Frontal cortex (tissue), 4 donors: ENCODE results near the gene KCNQ1. TPM values are rescaled to one million over a fixed set of nuclear protein-coding genes. Genes with fewer than 3 reads are reported as not detected.
"Not testable (repeated sequence)": the region's sequence is repeated elsewhere in the genome, so short reads cannot be mapped to it uniquely, and the experiment has no call there.

ENCODE experiments used
- DNase-seq, 2 donors: peaks; one replicate each; pipeline ENCODE4 v3.0.0; 2012; ENCODE audit warnings: low spot score in 2 of 2
- FAIRE-seq: peaks from 2 replicates; lab custom pipeline; 2012; peaks lifted over from hg19 to GRCh38; lab: Jason Lieb, UNC
- total RNA-seq: library from RNA; depleted of rRNA; stranded (reverse); fragments of >200 nt; gene quantifications from one replicate; pipeline ENCODE4 v1.2.3, GENCODE V29; 2014
- donor health status: control.
- donor health status: control.
- donor health status: control.

KCNQ1 gene
- total RNA-seq, 1 donor from 2014 or later = under 0.01 TPM

- DNase-seq = no peak
- no peak for FAIRE-seq
These were observed 22.9 kb downstream of the KCNQ1 start for GRCh38 chr11:2467695-2468055.

GRCh38 chr11:2468363-2469235, 23.8 kb downstream of the KCNQ1 start:
- DNase-seq (no peak), FAIRE-seq (no peak)

GRCh38 chr11:2470495-2470894, 25.7 kb downstream of the KCNQ1 start:
- no peak for FAIRE-seq

GRCh38 chr11:2471048-2471803, 26.4 kb downstream of the KCNQ1 start:
- DNase-seq (no peak), FAIRE-seq (no peak)

More at GRCh38 chr11:2470495-2470894, 25.7 kb downstream of the KCNQ1 start:
- no peak for DNase-seq

GRCh38 chr11:2471804-2472096, 26.9 kb downstream of the KCNQ1 start:
- FAIRE-seq = no peak
- no peak for DNase-seq

GRCh38 chr11:2472428-2473186, 27.8 kb downstream of the KCNQ1 start:
- DNase-seq = no peak
- FAIRE-seq = no peak

- DNase-seq (no peak), FAIRE-seq (no peak)
These were observed 28.7 kb downstream of the KCNQ1 start for GRCh38 chr11:2473361-2474058.

GRCh38 chr11:2474059-2474901, 29.5 kb downstream of the KCNQ1 start:
- FAIRE-seq (no peak), DNase-seq (no peak)

GRCh38 chr11:2475136-2475918, 30.5 kb downstream of the KCNQ1 start:
- DNase-seq (no peak), FAIRE-seq (no peak)

- no peak for DNase-seq
- FAIRE-seq = no peak
These were observed 32.4 kb downstream of the KCNQ1 start for GRCh38 chr11:2477254-2477653.

- DNase-seq (no peak), FAIRE-seq (no peak)
These were observed 33.1 kb downstream of the KCNQ1 start for GRCh38 chr11:2477936-2478335.

- not testable (repeated sequence) for FAIRE-seq, DNase-seq
These were observed 35.5 kb downstream of the KCNQ1 start for GRCh38 chr11:2480067-2480873.

GRCh38 chr11:2480874-2481220, 36.0 kb downstream of the KCNQ1 start:
- DNase-seq = no peak
- no peak for FAIRE-seq

GRCh38 chr11:2481253-2481652, 36.4 kb downstream of the KCNQ1 start:
- DNase-seq (no peak), FAIRE-seq (no peak)

- DNase-seq = no peak
- no peak for FAIRE-seq
These were observed 37.4 kb downstream of the KCNQ1 start for GRCh38 chr11:2482204-2482603.

- FAIRE-seq (no peak), DNase-seq (no peak)
These were observed 37.9 kb downstream of the KCNQ1 start for GRCh38 chr11:2482745-2483144.

GRCh38 chr11:2483426-2483825, 38.6 kb downstream of the KCNQ1 start:
- DNase-seq (no peak), FAIRE-seq (no peak)
